ENCODE measurements around the gene MCOLN3.

MCOLN3 gene, protein sequence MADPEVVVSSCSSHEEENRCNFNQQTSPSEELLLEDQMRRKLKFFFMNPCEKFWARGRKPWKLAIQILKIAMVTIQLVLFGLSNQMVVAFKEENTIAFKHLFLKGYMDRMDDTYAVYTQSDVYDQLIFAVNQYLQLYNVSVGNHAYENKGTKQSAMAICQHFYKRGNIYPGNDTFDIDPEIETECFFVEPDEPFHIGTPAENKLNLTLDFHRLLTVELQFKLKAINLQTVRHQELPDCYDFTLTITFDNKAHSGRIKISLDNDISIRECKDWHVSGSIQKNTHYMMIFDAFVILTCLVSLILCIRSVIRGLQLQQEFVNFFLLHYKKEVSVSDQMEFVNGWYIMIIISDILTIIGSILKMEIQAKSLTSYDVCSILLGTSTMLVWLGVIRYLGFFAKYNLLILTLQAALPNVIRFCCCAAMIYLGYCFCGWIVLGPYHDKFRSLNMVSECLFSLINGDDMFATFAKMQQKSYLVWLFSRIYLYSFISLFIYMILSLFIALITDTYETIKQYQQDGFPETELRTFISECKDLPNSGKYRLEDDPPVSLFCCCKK

DNA sequence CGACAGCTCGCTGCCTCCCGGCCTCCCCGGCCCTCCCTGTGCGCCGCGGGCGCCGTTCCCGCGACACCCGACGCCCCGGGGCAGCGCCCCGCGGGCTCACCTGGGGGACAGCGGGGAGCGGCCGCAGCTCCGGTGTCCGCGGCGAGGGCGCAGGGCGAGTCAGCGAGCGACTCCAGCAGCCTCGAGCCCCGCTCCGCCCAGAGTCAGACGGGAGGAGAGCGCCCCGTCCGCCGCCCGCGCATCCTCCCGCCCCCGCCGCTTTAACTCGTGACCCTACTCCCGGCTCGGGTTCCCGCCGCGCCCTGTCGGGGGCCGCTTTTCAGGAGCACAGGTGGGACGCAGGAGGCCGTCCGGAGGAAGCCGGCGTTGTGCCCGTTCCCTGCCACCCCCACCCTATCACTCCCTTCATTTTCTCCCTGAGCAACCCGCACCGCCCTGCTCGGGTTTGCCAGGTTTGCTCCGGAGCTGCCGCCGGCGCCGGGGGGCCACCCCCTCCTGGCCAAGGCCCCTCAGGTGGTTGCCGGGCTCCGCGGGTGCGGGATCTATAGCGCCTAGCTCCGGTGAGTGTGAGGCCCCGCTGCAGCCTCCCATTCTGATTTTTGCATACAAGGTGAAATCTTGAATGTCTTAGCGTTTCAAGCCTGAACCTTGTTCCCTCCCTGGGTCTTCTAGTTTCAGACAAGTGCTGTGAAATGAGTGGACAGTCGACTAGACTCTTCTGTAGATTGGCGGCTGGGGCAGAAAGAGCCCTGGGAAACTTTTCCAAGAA lies at the start of gene MCOLN3:
TSS of gene MCOLN3 (minus strand) at position 205 of the 769 bp plus-strand sequence. CDS start 3,140 bp downstream, outside the sequence.
- DNase-seq: no peak

DNA sequence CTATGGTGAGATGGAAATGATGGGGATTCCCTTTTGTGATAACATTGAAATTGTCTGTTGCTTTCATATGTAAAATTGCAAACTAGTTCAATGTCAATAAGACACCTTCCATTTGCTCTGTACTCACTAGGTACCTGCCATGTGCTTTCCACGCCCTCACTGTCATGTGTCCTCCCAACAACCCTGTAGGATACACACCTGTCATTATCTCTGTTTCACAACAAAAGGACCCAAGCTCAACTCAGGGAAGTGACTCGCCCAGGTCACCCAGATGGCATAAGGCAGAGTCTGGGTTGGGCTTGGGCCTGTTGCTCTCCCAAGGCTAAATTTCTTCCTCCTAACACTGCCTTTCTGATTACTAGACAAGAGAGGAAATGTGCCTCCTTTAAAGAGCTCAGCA lies 45.3 kb upstream of the MCOLN3 start:
- no peak for DNase-seq

DNA sequence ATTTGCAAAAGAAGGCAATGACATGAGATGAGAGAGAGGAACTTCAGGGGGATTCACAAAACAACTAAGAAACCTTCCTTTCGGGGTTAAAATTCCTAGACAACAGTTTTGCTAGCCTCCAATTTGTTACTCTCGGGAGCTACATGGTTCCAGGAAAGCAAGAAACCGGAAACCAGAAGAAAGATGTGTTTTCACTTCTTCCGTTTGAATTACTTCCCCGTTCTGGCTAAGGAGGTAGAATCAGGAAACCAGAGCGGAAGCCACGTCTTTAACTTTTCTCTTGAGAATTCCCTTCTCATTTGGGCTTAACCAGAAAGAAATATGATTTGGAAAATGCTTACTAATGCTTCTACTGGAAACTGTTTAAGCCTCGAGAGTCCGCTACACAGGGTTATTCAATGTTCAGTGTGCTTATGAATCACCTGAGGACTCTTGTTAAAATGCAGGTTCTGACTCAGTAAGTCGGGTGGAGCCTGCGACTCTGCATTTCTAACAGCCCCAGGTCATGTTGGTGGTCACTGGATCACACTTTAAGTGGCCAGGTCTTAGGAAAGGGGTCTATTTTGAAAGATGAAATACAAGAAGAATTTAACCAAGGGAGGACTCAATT lies 43.5 kb upstream of the MCOLN3 start:
- peak; percentile 62 to 69 for DNase-seq

DNA sequence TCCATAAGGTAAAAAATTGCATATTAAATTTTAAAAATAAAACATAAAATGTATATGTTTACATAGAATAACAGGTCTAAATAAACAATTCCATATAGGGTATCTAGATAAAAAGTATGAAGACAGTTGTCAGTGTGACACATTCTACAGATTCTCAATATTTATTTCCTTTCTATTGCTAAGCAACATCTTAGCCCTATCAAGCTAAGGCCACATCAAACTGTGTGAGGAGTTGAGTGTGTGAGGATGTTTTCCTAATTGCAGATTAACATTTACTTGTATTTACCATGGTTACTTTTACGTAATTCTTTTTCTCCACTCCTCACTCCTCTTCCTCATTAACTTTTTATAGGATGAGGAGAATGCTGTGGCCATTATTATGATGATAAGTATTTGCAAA lies 41.9 kb upstream of the MCOLN3 start:
- no peak for DNase-seq

DNA sequence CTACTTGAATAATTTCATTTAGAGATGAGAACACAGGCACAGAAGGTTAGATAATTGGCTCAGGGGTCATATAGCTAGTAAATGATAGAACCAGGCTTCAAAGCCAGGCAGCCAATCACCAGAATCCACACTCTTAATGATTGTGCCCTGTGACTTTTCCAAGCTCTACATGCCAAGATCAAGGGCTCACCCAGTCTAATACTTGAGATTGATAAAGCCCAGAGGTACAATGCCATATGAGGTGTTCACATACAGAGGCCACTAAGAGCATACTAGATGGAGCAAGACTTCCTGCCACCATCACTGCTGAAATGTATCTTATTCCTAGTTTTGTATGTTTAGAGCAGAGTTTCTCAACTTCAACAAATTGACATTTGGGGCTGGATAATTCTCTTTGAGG lies 40.9 kb upstream of the MCOLN3 start:
- no peak for DNase-seq

DNA sequence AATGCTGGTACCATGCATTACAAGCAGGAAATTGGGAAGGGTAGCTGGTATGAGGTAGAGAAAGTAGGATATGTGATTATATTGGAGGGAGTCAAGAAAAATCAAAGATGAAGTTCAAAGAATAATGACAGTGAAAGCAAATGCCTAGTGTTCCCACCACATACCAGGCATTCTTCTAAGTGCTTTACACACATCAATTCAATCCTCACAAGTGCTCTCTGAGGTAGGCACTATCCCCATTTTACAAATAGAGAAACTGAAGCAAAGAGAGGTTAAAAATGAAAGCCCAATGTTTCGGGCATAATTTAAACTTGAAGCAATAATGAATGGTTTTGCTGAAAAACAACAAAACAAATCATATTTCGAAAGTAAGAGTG lies 40.1 kb upstream of the MCOLN3 start:
- DNase-seq: no peak

DNA sequence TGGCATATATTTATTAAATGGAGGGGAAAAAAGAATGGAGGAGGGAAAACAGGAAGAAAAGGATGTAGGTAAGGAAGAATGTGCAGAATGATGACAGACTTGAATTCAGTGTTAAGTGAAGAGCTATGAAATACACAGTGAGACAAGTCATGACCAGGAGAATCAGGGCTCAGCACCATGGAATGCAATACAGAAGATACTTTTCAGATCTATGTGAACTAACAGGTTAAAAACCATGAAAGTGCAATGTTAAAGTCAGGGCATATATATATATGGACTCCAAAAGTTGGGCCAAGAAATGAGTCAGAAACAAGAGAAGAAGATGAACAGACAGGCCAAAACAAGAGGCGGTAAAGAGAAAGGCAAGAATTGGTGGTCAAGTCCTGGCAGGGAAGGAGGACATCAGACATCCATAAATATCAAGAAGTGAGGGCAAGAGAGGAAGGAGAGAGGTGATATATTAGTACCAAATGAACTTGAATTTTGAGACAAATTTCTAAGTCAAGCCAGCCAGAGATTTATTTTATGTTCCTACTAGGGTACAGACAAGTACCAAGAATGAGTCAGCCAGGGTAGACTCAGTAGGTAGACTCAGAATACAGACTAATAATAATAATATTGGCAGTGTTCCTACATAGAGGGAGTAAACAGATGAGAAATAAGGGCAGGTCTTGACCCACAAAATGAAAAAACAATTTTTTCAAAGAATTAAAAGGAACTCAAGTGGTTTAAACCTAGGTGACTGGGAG lies 39.5 kb upstream of the MCOLN3 start:
- DNase-seq: no peak

DNA sequence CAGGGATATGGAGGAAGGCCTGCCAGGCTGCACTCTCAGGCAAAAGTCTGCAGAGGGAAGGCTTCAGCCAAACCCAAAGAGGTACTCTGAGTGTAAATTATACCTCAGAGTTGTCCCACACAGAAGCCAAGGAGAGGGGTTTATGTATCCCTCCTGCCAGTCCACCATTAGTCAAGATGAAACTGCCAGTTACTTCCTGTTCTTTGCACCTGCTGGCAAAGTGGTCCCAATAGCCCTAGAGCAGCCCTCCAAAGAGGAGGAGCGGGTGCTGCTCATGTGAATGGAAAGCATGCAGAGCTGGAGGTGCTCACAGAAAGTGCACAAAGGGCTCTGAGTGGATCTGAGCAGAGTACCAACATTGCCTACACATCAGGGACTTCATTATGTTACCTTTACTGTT lies 37.1 kb upstream of the MCOLN3 start:
- no peak for DNase-seq

DNA sequence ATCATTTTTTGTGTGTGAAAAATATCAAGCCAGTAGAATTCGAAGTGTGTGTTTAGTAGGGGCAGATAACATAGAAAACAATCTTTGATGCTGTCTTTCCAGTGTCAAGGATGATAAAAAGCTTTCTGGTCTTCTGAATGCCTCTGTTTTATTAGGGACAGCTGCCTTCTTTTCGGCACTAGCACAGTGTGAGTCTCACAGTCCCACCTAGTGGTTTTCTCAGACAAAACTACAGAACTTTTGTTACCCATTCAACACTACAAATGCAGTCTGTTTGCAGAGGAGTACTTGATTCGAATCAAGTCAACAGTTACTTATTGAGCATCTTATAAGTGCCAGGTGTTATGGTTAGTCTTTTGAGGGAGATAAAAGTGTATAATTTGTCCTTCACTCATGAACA lies 30.6 kb upstream of the MCOLN3 start:
- DNase-seq: no peak

DNA sequence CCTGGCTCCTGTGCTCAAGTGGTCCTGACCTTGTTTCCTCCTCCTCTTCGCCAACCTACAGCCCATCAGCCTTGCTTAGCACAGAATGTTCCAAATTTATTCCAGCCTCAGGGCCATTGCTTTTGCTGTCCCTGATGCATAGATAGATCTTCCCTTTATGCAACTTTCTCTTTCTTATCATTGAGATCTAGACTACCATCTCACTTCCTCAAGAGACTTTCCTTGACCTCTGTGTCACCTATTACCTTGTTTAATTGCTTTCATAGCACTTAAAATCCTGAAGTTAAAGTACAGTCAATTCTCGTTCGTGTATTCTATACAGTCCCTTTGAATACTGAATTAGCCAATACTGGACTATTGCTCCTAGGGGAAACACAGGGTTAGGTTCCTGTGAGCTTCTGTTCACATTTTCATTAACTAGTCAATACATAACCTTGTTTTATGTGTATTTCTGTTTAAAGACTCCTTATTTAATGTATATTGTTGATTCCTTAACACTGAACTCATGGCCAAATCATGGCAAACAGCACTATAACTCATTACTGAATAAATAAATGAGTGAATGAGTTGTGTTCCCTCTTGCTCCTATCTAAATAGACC lies 26.2 kb upstream of the MCOLN3 start:
- DNase-seq: no peak

DNA sequence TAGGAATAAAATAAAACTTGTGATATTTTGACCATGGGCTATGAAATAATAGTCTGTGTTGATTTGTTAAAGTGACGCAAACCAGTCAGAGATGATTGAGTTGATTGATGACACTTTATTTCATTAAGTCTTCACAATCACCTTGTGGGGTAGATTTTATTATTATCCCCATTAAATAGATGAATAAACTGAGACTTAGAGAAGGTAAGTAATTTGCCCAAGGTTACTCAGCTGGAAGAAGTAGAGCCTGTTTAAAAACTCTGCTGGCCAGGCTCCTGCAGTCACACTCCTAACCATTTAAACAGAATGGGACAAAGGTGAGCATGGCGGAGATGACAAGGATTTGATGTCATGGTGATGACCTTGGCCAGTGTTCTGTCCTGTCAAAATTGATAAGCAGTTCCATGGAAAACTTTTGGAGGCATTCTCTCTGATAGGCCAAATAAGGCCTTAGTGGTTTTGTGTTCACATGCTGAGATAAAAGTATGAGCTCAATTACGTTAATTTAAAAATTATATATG lies 22.7 kb upstream of the MCOLN3 start:
- no peak for DNase-seq

DNA sequence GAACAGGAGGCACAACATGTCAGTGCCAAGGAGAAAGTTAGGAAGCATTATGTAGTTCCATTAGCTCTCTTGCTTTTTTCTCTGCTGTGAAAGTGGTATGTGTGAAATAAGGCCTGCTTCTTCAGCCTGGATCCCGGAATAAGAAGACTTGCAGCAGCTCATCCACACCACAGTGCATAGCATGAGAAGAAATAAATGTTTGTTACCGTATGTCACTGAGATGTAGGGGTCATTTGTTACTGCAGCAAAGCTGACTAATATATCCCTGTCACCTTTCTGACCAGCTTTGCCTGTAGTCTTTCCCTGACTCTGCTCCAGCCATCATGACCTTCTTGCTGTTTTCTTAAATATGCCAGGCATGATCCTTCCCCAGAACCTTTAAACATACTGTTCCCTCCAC lies 20.5 kb upstream of the MCOLN3 start:
- no peak for DNase-seq

DNA sequence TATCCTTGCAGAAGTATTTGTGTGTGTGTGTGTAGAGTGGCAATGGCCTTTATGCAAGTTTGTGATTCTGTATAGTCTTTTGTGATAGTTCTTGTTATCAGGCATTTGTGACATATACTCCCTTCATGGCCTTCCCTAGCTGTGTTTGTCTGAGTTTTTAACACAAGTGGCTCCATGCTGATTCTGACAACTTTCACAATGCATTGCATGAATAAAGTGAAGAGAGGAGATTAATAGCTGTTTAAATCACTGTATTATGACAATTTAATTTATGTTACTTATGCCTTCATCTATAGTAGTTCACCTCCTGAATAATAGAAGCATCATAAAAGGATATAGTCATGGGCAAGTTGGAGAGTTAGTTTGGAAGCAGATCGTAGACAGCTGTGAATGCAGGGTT lies 17.2 kb upstream of the MCOLN3 start:
- no peak for DNase-seq

DNA sequence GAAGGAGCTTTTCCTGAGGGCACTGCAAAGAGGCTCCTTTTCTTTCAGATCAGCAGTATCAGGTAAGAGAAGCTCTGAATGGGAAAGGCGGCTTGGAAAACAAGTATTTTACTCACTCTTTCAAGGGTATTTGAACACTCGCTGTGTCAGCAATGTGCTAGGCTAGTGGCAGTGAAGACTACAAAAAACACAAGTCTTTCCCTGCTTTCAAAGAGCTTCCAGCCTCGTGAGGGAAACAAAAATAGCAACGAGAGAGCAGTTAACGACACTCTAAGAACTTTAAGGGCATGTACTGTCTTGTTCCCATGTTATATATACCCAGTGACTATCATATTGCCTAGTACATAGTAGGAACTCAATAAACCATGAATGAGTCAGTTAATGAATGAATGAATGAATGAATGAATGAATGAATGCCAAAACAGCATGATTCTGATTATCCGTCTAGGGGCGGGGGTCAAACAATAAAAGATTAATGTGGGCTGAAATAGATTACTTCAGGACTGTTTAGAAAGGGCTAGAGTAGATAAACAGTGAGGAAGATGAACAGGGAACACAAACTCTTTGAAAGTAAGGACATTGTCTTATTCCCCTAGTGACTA lies 14.2 kb upstream of the MCOLN3 start:
- DNase-seq: no peak

DNA sequence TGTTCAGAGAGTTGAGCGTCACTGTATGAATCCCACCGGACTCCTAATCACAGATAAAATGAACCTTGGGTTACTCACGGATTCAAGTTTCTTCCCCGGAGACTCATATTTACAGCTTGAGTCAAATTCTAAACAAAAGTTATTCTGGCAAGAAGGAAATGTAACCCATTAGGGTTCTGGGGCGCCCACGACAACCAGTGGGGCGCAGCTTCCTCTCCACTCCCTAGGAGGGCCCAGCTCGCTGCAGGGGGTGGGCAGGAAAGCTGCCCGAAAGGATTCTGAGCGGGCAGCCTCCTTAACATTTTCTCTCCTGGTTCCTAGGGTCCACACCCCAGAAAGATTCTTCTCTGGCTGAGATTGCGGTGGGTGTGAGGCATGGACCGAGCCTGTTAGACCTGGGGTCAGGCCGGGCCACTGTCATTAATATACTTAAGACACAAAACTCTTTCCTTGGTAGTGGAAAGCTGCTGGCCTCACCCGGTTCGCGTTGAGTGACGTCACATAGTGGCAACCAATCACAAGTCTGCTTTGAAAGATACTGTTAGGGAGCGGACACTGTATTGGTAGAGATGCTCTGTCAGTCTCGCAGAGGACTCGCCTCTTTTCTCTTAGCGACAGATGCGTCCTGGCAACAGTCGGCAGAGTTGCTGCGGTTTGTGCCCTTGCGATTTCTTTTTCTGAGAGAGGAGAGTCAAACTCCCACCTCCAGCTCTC lies 13.6 kb upstream of the MCOLN3 start:
- no peak for DNase-seq

DNA sequence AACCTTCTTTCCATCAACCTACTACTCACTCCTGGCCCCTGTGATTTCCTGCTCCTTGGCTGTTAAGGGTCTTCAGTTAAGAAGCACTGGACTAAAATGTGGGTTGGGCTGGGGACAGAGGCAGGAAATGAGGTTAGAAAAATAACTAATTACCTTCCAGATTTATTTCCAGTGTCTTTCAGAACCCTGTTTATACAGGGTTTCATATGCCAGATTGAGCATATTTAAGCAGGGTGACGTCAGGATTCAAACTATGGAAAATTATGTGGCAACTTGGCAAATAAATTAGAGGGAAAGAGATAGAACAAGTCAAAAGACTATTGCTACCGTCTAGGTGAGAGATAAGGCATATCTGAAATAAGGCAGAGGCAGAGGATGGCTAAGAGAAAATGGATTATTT lies 11.7 kb upstream of the MCOLN3 start:
- DNase-seq: no peak

DNA sequence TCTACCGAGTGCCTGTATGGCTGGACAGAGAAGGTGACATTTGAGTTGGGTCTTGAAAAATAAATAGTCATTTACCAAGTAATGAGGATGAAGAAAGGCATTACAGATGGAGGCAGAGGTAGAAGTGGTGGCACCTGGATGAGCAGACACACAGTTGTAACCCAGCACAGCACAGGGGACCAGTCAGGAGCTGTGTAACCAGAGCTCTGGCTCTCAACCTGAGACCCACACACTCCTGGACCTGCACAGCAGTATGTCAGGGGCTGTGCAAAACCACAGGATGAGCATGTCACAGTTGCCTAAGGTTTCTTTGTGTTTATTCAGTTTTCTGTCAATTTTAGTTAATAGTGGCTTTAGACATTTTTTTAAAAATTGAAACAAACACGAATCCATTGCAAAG lies 11.3 kb upstream of the MCOLN3 start:
- no peak for DNase-seq

DNA sequence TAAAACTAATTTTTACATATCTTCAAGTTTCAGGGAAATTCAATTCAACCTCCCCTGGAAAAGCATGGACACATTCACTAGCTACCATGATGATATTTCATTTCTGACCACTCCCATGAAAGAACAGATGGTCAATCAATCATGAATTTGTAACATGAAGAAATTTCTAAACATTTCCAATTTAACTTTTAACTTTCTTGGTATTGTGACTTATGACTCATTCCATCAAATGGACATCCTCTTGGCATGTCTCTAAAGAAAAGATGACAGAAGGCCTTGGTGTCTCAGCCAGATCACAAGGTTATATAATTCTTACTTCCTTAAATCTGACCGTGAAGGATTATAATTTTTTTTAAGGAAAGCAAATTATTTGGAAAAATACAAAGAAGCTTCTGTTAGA lies 10.5 kb upstream of the MCOLN3 start:
- DNase-seq: no peak

DNA sequence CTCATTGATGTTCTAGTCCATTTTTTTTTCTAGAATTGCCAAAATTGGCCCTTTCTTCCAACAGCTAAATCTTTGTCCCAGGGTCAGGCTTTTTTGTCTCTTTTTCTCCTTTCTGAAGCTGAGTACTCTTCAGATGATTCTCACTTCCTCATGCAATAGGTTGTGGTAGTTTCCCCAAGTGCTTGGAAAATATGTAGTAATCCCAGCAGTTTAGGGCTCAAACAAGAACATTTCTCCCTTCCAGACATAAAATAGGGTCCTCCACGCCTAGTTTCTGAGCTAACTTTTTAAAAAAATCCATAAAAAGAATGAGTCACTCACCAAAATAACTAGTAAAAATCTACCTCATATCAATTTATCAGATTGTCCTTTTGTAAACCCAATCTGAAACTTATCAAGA lies 10.0 kb upstream of the MCOLN3 start:
- no peak for DNase-seq

DNA sequence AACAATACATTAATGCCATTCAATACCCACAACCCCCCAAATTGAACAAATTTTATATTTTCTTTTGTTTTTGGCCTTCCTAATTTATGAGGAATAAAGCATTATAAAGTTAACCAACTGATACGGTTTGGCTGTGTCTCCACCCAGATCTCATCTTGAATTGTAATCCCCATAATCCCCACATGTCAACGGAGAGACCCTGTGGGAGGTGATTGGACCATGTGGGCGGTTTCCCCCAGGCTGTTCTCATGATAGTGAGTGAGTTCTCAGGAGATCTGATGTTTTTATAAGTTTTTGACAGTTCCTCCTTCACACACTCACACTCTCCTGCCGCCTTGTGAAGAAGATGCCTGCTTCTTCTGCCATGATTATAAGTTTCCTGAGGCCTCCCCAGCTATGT lies 6.4 kb upstream of the MCOLN3 start:
- no peak for DNase-seq

DNA sequence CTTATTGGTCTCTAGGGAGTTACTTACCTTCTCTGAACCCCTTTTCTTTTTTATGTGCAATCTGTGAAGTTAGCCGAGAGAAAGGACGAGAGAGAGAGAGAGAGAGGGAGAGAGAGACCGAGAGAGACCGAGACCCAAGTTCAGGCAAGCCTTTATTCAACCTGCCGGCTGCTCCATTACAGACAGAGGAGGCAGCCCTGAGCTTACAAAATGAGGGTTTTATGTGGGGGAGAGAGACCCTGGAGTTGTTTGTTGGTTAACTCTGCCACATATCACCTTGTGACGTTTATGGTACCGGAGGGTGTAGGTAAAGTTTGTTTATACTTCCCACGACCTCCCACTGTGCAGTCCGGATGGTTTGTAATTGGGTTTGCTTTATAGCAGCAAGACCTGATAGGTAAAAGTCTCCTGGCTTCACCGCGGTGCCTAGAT lies 1.5 kb upstream of the MCOLN3 start:
- no peak for DNase-seq
